ENCODE measurements around the gene DDX59. TPM values are rescaled to one million over a fixed set of nuclear protein-coding genes. Genes with fewer than 3 reads are reported as not detected.

Gene DDX59
- total RNA-seq, 1 donor from 2014 or later = 12.9 TPM

- no peak for TF ChIP-seq CTCF (IDR thresholded peaks at IDR 0.05; ENCODE audit: insufficient read depth, low read length, severe bottlenecking)
- no peak for DNase-seq (ENCODE audit: low read depth)
- no peak for FAIRE-seq
- no peak overlapping the region for H3K4me3 ChIP-seq (ENCODE audit: low read depth, low read length)
- H3K36me3 ChIP-seq (ENCODE audit: control insufficient read depth, insufficient read depth, low read length) = no peaks in the 10 kb centered on the region
- no peaks in the 10 kb centered on the region for H3K27me3 ChIP-seq (ENCODE audit: control insufficient read depth, insufficient read depth, low read length)
These were observed 5.8 kb upstream of the DDX59 start for GRCh38 chr1:200675588-200675852.

- FAIRE-seq = no peak
- H3K4me3 ChIP-seq (ENCODE audit: low read depth, low read length) = peak overlapping the region; percentile 3
- H3K36me3 ChIP-seq (ENCODE audit: control insufficient read depth, insufficient read depth, low read length) = no peaks in the 10 kb centered on the region
- DNase-seq (ENCODE audit: low read depth) = peak; percentile 89
- H3K27me3 ChIP-seq (ENCODE audit: control insufficient read depth, insufficient read depth, low read length) = no peaks in the 10 kb centered on the region
- no peak for TF ChIP-seq CTCF (IDR thresholded peaks at IDR 0.05; ENCODE audit: insufficient read depth, low read length, severe bottlenecking)
These were observed 5.3 kb upstream of the DDX59 start for GRCh38 chr1:200674838-200675587.

- no peak for TF ChIP-seq CTCF (IDR thresholded peaks at IDR 0.05; ENCODE audit: insufficient read depth, low read length, severe bottlenecking)
- Histone ChIP-seq H3K36me3 (ENCODE audit: control insufficient read depth, insufficient read depth, low read length) (no peaks in the 10 kb centered on the region), H3K27me3 (ENCODE audit: control insufficient read depth, insufficient read depth, low read length) (no peaks in the 10 kb centered on the region), H3K4me3 (ENCODE audit: low read depth, low read length) (no peak overlapping the region)
- DNase-seq (ENCODE audit: low read depth) (peak; percentile 100), FAIRE-seq (peak; percentile 7)
These were observed 4.5 kb upstream of the DDX59 start for GRCh38 chr1:200673952-200674823.

GRCh38 chr1:200671235-200671786 is 1.6 kb upstream of the DDX59 start:
- Histone ChIP-seq H3K4me3 (ENCODE audit: low read depth, low read length) (no peak overlapping the region), H3K27me3 (ENCODE audit: control insufficient read depth, insufficient read depth, low read length) (no peaks in the 10 kb centered on the region), H3K36me3 (ENCODE audit: control insufficient read depth, insufficient read depth, low read length) (no peaks in the 10 kb centered on the region)
- no peak for TF ChIP-seq CTCF (IDR thresholded peaks at IDR 0.05; ENCODE audit: insufficient read depth, low read length, severe bottlenecking)
- FAIRE-seq (no peak), DNase-seq (ENCODE audit: low read depth) (no peak)

GRCh38 chr1:200670242-200671118 is 773 bp upstream of the DDX59 start:
- no peak for FAIRE-seq
- no peaks in the 10 kb centered on the region for H3K36me3 ChIP-seq (ENCODE audit: control insufficient read depth, insufficient read depth, low read length)
- peak overlapping the region; percentile 48 for H3K4me3 ChIP-seq (ENCODE audit: low read depth, low read length)
- no peak for TF ChIP-seq CTCF (IDR thresholded peaks at IDR 0.05; ENCODE audit: insufficient read depth, low read length, severe bottlenecking)
- no peak for DNase-seq (ENCODE audit: low read depth)
- no peaks in the 10 kb centered on the region for H3K27me3 ChIP-seq (ENCODE audit: control insufficient read depth, insufficient read depth, low read length)
